GM21360 (cell line): ENCODE measurements around the gene FUBP1.
A peak's percentile ranks its signal among the peaks of the same experiment; 100 is the strongest.
"Not testable (repeated sequence)": the region's sequence is repeated elsewhere in the genome, so short reads cannot be mapped to it uniquely, and the experiment has no call there.

Source experiments
- ATAC-seq: cut with Tn5 transposase; IDR thresholded peaks from one replicate; pipeline ENCODE4 v1.9.1; 2021; ENCODE audit warnings: mild to moderate bottlenecking, moderate library complexity; ENCODE audit not compliant: unreplicated experiment

FUBP1 gene

DNA sequence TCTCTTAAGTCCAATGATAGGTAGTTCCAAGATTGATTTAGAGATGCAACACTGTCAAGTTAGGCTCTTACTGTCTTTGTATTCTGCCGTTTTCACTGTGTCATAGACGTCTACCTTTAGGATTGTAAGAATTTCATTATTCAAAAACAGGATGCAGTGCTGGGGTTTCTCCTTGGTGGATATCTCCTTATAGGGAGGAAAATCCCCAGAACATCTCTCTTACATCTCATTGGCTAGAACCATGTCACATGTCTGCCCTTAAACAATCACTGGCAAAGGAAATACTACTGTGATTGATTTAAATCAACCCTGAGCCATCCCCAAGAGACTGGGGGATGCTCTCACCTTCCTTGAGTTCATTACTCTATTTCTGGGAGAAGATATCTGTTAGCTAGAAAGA, 10.9 kb upstream of the FUBP1 start:
- ATAC-seq, result no peak

DNA sequence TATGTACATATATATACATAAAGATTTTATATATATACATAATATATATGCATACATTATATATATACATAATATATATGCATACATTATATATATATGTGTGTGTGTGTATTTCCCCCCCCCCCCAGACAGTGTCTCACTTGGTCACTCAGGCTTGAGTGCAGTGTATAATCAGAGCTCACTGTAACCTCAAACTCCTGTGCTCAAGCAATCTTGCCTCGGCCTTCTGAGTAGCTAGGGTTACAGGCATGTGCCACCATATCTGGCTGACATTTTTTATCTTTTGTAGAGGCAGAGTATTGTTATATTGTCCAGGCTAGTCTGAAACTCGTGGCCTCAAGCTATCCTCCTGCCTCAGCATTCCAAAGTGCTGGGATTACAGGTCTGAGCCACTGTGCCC, 9.0 kb upstream of the FUBP1 start:
- no peak for ATAC-seq

DNA sequence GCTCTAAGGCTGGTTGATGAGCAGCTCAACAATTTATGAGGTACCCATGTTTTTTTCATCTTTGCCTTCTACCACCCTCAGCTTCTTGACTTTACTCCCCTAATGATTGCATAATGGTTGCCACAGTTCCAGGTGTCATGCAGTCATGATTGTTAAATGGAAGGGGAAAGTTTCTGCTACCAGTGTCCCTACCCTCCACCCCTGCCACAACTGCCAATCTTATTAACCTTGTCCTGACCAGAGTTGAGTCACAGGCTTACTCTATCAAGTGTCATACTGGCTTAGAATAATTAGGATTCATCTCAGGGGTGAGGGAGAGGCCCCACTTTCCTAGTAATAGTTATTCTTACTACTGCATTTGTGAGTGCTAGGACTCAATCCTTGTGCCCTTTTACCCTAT, 7.9 kb upstream of the FUBP1 start:
- ATAC-seq, result no peak

DNA sequence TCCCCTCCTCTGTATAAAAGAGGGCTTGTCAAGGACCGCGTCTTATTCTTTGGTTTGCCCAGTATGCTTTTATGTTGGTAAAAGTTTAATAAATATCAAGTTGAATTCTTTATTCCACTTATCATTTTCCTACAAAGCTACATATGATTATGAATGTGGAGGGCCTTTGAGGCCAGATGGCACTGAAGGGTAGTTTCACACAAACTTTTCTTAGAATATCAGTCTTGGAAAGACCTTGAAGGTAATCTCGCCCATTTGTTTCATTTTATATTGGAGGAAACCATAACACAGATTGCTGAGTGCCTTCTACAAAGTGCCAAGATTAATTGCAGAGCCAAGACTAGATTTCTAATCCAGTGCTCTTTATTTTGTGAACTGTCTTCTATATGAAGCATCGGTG, 5.8 kb upstream of the FUBP1 start:
- ATAC-seq, result no peak

DNA sequence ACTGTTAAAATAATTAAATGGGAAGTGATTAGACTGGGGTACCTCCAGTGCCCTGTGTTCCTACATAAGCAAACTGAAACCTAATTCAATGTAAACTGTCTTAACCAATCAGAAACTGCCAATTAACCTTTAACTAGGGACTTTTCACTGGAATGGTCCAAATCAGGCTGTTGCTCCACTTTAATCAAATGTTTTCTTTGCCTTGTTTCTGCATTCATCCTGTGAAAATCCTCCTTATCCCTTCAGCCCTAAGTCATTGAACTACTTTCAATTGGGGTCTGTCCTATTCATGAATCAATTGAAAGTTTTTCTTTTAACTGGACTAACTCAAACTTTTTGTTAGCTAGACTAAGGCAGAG, 5.1 kb upstream of the FUBP1 start:
- no peak for ATAC-seq

DNA sequence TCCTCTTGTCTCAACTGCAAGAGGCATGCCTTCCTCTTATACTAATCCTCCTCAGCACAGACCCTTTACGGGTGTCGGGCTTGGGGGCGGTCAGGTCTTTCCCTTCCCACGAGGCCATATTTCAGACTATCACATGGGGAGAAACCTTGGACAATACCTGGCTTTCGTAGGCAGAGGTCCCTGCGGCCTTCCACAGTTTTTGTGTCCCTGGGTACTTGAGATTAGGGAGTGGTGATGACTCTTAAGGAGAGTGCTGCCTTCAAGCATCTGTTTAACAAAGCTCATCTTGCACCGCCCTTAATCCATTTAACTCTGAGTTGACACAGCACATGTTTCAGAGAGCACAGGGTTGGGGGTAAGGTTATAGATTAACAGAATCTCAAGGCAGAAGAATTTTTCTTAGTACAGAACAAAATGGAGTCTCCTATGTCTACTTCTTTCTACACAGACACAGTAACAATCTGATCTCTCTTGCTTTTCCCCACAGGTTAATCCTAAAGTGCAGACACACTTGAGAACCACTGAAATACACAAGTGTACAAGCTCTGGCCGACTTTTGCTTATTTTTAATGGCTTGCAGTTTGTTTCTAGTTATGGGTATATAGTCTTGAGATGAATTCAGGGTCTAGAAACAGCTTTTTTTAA, 4.6 kb upstream of the FUBP1 start:
- not testable (repeated sequence) for ATAC-seq

DNA sequence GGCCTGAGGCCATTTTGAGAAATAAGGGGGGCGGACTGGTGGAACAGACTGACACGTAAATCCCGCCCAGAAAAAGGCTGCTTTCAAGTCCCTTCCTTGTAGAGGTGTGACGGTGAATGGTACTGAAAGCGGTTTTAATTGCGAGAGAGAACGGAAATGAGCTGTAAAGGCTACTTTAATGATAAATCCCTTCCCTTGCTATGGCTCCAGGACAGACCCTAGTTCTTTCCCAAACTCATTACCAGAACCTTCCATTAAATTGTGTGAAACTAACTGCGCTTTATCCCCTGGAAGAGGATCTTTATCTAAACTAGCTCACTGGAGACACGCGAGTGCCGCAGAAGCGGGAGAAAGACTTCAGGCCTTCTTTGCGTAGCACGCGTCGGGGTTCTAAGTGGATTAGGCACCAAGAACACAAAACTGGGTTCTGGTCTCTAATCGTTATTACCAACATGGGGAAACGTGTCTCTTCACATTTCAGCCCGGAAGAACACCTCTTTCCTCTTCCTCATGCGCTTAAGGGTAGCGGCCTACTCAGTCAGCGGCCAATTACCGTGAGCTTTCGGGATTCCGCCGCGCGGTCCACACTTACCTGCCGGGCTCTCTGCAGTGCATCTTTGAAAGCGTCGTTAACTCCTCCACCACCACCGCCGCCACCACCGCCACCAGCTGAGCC, 441 bp downstream of the FUBP1 start:
- peak; percentile 69 for ATAC-seq

DNA sequence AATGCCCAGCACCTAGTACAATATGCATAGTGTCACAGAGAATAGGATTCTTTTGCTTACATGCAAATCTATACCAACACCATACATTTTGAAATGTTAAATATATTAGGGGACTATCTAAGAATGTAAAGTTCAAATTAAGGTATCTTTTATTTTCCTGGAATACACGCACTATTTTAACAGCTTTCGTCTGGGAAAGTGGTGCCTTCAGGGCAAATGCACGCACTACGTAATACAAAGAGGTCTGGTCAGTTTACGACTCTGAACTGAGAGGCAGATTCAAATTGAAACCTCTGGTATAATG, 931 bp downstream of the FUBP1 start:
- no peak for ATAC-seq

DNA sequence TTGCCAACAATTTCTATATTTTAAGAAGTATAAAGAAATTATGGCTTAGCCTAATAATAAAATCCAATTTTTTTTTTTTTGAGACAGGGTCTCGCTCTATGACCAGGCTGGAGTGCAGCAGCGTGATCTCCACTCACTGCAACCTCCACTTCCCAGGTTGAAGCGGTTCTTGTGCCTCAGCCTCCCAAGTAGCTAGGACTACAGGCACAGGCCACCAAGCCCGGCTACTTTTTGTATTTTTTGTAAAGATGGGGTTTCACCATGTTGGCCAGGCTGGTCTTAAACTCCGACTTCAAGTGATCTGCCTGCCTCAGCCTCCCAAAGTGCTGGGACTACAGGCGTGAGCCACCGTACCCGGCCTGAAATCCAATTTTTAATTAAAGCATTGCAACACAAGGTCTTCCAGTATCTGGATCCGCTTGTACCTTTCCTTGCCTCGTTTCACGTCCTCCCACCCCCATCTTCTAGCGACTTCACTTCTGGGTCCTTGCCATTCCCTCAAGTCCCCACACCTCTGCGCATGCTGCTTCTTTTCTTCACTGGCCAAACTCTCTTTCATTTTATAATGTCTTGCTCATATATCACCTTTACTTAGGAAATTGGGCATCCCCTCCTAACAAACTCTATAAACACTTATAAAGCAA, 2.3 kb downstream of the FUBP1 start:
- ATAC-seq, result no peak

DNA sequence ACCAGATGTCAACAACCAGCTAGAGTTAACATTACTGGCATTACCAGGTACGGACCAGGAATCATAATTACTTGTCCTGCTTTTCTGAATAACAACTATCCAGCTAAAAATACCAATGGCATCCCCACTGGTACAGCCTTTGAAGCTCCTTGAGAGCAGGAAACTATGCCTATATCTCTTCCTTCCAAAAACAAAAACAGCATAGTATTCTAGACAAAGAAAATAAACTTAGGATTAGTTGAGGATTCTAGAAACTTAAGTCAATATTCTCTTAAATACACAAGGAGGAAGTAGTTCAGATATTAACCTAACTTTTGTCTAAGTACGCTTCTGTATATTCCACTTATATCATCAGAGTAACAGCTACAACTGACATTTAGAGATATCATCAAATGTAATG, 3.0 kb downstream of the FUBP1 start:
- no peak for ATAC-seq

DNA sequence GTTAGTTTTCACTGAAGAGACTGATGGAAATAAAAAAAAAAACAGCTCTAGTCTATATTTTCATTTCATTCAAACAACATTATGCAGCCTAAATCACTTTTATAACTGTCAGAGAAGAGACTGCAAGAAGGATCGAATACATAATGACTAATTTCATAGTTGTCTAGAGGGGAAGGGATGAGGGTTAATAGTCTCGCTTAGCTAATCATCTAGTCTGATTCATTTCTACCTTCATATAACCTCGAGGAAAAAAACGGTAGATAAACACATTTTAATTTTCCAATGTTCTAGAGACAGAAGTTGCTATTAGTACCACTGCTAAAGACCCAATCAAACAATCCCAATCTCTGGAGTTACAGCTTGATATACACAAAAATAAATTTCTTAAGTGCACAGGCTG, 3.5 kb downstream of the FUBP1 start:
- no peak for ATAC-seq

DNA sequence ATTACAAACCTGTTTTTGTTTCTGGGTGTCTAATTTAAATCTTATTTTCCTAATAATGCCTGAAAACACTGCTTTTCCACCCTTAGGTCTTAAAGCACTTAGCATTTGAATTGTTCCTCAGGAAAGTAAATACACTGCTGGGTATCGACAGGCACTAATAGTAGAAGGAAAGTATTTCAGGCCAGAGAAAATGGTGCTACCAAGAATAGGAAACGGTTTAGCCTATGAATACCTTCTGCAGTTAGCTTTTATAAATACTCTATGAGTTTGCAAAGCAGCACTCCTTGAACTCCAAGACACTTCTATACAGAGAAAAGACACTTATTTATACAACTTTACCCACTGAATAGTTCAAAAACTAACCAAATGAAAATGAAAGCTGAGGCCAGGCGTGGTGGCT, 6.8 kb downstream of the FUBP1 start:
- no peak for ATAC-seq

DNA sequence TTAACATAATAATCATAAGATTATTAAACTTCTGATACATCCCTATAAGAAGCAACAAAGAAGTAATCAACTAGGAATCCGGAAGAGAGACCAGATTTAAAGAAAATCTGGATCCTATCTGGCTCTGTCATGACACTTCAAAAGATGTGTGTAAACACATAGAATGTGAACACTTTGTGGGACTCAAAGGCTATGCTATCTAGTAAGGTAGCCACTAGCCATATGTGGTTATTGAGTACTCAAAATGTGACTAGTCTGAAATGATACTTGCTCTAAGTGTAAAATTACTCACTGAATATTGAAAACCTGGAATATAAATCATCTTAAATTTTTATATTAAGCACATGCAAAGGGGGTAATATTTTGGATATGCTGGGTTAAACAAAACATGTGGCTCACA, 8.7 kb downstream of the FUBP1 start:
- ATAC-seq, result no peak

DNA sequence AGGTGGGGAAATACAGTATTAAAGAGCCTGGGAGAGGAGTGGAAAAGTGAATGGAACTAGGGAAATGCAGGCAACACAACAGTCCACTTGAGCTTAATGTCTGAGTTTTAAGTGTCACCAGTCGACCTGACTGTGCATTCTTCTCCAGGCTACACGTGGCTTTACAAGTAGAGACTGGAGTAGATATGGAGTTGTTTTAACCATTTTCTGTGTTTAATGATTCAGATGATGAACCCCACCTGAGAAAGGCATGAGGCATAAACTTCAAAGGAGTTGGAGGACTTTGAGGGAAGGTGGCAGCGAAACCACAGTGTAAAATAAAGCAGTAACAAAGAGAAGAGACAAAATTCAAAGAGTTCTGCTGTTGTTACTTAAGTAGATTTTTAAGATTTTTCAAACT, 12.6 kb downstream of the FUBP1 start:
- no peak for ATAC-seq

DNA sequence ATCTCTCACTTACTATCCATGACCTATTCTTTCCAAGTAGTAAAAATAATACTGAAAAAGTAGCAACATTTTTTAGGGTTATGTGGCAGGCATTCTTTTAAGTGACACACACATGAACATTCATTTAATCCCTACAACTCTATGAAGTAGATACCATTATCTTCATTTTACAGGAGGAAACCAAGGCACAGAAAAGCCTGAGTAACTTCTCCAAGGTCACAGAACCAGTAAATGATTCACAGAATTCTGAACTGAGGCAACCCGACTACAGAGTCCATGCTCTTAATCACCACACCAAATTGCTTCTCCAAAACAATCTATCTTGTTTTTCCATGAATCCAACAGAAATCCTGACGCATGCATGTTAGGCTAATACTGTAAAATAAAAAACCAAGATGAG, 17.5 kb downstream of the FUBP1 start:
- ATAC-seq, result no peak

DNA sequence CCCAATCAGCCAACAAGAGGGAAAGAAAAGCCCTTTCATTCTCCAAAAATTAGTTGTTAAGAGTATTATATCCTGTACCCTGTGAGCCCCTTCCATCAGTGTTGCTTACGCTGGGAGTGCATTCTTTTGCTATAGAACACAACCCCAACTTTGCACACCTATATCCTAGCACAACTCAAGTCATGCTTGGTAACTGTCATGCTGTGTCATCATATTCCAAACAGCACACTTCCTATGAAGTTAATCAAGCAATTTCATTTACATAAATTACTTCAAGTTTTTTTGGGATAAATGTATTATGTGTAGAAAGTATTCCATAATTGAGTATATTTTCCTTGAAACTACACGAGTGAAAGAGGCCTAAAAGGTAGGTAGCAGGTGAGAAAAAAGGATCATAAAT, 20.0 kb downstream of the FUBP1 start:
- ATAC-seq, result no peak

DNA sequence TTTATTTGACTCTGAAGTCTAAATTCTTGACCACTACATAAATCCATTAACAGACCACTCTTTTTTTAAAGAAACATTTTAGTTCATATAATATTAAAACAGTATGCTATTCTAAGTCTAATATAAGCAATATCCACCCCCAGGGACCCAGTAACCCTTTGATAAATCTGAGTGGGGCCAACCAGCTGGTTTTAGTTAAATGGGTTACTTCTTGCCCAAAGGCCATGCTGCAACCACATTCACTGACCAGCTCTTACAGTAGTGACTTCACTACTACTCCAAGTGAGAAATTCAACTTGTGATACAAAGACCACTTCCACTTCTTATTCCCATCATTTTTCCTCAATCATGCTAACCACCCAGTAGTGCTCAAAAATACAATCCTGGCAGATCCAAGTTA, 20.5 kb downstream of the FUBP1 start:
- no peak for ATAC-seq

DNA sequence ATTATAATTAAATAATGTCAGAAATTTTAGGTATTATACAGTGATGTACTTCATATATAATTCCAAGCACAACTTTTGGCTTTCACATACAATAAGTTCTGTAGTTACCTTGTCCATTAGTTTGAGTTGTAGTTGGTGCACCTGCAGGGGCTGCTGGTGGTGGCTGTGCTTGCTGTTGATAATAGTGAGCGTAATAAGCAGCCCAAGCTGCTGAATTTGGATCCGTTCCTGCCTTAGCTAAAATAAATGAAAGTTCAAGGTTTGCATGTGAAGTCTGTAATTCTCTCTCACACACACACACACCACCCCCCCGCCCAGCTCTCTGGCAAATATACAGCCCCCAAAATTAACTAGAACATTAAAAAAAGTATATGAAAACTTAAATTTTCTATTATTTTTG, 22.4 kb downstream of the FUBP1 start:
- no peak for ATAC-seq

DNA sequence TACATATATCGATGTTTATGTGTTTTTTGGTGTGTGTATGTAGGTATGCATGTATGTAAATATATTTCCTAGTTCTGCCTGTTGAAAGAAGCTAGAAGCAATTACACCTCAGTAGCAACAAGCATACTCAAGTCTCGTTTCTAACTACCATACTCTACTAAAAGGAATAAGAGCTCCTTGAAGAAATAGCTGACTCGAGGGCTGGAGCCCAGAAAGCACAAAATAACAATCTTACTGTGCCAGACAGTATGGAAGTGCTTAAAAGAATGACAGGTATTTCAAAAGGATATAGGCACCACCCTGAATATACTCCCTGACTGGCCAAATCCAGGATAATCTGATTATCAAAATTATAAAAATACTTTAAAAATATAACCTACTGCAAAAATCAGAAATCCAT, 23.2 kb downstream of the FUBP1 start:
- no peak for ATAC-seq

DNA sequence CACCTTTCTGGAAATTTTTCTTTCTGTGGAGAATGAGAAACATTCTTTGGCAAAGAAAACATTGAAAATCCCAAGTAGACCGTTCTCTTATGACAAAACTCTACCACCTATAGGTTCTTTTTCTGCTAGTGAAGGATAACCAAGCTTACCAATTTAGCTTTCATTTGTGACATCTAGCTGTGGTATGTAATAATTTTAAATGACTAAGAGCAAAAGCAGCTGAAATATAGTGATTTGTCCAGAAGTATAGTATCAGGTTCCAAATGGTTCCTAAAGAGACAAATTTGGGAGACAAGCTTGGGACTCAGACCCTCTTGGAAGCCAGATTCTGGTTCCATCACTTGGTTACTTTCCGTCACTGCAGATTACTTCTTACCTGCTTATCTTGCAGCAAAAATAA, 24.4 kb downstream of the FUBP1 start:
- ATAC-seq, result no peak

DNA sequence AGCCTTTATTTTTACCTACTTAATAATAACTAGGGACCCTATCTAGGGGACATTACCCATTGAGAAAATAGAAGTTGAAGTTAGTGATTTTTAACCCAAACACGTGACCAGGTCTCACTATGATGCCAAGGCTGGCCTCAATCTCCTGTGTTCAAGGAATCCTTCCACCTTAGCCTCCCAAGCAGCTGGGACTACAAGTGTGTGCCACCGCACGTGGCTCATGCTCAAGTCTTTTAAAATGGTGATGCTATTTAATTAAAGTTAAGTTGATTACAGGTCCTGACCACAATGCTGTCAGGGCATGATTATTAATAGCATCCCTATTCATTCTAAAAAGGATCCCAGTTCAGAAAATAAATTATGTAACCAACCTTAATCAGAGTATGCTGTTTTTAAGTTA, 25.0 kb downstream of the FUBP1 start:
- no peak for ATAC-seq

DNA sequence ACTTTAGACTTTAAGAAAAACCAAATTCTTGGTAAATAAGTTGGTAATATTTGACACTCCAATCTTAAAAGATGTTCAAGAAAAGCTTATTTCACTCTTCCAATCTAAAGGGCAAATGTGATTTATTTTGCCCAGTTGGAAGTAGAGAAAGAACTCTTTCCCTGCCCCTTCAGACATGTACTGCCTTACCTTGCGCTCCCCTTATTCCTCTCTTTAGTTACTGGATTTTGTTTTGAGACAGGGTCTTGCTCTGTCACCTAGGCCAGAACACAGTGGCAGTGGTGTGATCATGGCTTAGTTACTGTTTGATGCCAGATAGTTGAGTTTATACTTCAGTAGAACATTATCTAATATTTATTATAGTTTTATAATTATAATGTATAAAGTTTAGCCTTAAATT, 27.5 kb downstream of the FUBP1 start:
- ATAC-seq, result peak; percentile 4

DNA sequence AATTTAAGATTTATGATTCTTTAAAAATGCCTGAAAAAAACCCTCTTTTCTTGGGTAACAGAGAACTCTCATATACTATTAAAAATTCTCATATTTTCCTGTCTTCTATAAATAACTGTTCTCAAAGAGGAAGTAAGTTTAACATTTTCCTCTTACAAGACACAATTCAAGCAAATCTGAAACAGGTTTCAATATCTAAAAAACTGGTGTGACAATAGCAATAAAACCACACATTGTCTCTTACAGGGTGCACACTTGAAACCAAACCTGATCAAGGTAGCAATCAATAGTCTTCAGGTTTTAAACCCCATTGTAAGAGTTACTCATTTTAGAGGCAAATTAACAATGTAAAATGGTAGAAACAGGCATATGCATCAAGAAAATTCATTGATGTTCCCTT, 28.0 kb downstream of the FUBP1 start:
- peak; percentile 64 for ATAC-seq
